Smooth muscle cell of the coronary artery (primary cell): ENCODE results near the gene MYO1C. TPM values are rescaled to one million over a fixed set of nuclear protein-coding genes. Genes with fewer than 3 reads are reported as not detected.

Experiments
- total RNA-seq: library from RNA; depleted of rRNA; stranded (reverse); fragments of >200 nt; gene quantifications from 2 replicates; pipeline ENCODE4 v1.2.3, GENCODE V29; 2014; ENCODE audit warnings: low replicate concordance

Gene MYO1C, protein sequence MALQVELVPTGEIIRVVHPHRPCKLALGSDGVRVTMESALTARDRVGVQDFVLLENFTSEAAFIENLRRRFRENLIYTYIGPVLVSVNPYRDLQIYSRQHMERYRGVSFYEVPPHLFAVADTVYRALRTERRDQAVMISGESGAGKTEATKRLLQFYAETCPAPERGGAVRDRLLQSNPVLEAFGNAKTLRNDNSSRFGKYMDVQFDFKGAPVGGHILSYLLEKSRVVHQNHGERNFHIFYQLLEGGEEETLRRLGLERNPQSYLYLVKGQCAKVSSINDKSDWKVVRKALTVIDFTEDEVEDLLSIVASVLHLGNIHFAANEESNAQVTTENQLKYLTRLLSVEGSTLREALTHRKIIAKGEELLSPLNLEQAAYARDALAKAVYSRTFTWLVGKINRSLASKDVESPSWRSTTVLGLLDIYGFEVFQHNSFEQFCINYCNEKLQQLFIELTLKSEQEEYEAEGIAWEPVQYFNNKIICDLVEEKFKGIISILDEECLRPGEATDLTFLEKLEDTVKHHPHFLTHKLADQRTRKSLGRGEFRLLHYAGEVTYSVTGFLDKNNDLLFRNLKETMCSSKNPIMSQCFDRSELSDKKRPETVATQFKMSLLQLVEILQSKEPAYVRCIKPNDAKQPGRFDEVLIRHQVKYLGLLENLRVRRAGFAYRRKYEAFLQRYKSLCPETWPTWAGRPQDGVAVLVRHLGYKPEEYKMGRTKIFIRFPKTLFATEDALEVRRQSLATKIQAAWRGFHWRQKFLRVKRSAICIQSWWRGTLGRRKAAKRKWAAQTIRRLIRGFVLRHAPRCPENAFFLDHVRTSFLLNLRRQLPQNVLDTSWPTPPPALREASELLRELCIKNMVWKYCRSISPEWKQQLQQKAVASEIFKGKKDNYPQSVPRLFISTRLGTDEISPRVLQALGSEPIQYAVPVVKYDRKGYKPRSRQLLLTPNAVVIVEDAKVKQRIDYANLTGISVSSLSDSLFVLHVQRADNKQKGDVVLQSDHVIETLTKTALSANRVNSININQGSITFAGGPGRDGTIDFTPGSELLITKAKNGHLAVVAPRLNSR
- 170 and 286 TPM in 2 replicates for total RNA-seq

DNA sequence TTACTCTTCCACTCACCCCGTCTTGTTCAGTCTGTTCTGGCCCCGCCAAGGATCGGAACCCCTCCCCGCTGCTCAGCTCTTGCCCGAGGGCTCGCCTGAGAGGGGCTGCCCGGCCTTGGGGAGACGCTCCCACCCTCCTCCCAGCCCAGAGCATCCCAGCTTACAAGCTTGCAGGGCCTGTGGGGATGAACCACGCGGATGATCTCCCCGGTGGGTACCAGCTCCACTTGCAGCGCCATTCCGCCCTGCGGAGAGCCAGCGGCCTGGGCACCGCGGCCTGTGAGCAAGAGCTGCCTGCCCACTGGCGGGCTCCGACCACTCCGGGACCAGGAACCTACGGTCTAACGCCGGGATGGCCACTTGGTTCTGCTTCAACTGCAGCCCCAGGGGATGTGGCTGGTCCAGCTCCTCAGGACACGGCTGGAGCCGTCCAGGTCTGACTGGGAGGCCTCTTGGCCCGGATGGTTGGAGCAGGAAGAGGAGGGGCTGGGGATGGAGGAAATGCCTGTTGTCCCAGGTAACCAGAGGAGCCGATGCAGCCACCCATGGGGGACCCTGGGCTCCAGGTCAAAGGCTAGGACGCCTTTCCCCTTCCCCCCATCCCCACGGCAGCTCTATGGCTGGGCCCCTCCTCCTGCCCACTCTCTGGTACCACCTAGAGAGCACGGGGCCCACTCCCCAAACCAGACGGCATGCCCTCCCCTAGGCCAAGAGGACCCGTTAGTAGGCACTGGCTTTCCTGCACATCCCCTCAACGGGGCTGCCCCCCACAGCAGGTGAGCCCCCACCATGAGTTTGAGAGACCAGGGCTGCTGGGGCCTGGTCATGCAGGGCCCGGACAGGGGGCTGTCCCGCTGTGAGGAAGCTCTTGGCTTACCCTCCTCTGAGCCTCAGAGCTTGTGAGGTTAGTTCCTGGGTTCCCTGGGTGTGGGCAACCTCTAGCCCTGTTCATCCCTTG, at the start of gene MYO1C:
Gene MYO1C (minus strand): TSS at position 438 of the 958 bp plus-strand sequence. CDS start 199 bp downstream, at position 239.

DNA sequence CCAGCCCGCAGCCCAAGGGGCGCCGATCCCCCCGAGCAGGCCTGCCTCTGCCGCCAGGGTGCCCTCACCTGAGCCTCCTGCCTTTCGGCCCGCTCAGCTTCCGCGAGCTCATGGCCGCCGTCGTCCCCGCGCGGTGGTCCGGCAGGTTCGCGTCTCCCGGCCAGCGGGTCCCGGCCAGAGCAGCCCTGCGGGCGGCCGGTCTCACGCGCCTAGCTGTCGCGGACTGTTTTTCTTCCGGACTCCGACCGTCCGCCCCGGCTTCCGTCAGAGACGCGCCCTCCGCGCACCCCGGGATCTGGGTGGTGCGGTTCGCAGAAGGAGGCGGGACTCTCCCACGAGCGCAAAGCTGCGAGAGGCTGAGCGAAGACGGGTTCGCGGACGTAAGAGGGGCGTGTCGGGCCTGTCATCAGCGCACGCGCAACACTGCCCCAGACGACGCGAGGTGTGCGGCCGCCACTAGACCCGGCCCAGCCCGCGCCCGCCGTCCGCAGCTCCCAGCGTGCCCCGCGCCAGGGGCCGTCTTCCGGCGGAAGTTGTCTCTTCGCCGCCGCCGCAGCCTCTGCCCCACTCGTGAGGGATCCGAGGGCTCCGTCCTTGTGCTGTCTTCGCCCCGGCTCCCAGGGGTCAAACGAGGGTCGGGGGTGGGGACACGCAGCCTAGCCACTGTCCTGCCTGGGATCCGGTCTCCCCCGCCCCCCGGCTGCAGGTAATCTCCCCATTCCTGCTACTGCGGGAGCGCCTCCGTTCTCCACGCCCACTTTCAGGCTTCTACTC, 24.1 kb upstream of the MYO1C start, which contains the start of gene INPP5K:
Gene INPP5K (minus strand): TSS at position 225 of the 774 bp plus-strand sequence. CDS start 113 bp downstream, at position 112.

DNA sequence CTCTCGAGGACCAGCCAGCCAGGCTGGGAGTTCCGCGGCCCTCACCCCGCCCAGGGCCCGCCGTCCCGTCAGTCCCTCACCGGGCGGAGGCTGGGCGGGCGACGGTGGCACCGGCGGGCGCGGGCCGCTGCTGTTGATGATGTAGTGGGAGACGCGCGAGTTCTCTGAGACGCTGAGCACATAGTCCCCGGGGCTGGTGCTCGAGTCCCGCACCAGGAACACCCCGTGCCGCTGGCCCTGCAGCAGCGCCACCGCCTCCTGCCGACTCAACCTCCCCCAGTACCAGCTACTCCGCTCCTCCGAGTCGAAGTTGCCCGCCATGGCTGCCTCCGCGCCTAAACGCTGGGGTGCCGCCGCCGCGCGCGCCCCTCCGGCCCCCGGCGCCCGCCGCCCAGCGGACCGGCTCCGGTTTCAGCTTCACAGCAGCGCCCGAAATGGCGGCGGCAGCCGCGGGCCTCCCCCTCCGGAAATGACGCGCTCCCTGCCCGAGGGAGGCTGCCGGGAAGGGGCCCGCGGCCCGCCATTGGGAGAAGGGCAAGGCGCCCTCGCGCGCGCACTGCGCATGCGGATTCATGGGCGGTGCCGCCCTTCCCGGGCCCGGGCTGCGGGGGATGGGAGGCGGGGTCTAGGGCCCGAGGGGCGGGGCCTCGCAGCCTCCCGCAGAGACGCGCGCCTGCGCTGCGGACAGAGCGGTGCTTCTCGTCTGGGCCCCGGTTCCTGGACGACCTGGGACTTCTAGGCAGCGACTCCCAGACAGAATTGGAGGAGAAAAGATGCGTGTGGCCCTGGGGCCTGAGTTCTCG, 36.5 kb downstream of the MYO1C start, which contains the start of gene CRK:
Gene CRK (minus strand): TSS at position 436 of the 803 bp plus-strand sequence. CDS start 115 bp downstream, at position 321.

Other genes starting within 250 kb of the MYO1C start
- gene BHLHA9, start 222.2 kb downstream of the MYO1C start, total RNA-seq: not detected in 2 replicates
- not detected in 2 replicates for gene TRARG1, start 213.0 kb downstream of the MYO1C start, total RNA-seq
- 318 and 384 TPM in 2 replicates for gene YWHAE, start 92.5 kb downstream of the MYO1C start, total RNA-seq
- gene CRK, start 36.5 kb downstream of the MYO1C start, total RNA-seq: 87.8 and 98.9 TPM in 2 replicates
- gene INPP5K, start 23.9 kb upstream of the MYO1C start, total RNA-seq: 29.7 and 31.1 TPM in 2 replicates
- gene PITPNA, start 70.1 kb upstream of the MYO1C start, total RNA-seq: 14.6 and 23.2 TPM in 2 replicates
- gene SLC43A2, start 136.1 kb upstream of the MYO1C start, total RNA-seq: 7.8 and 16.5 TPM in 2 replicates
- 0.23 and 0.94 TPM in 2 replicates for gene SCARF1, start 153.0 kb upstream of the MYO1C start, total RNA-seq
- gene RILP, start 157.2 kb upstream of the MYO1C start, total RNA-seq: 6.2 and 6.8 TPM in 2 replicates
- 69.7 and 82.7 TPM in 2 replicates for gene PRPF8, start 192.2 kb upstream of the MYO1C start, total RNA-seq
- gene TLCD2, start 217.7 kb upstream of the MYO1C start, total RNA-seq: 1.8 and 4.3 TPM in 2 replicates
- gene WDR81, start 232.0 kb upstream of the MYO1C start, total RNA-seq: 13.6 and 47.5 TPM in 2 replicates